HG02884 (cell line): ENCODE data around the gene CELSR1.

ENCODE experiments used
- ATAC-seq: cut with Tn5 transposase; IDR thresholded peaks from one replicate; pipeline ENCODE4 v1.9.1; 2021; ENCODE audit warnings: mild to moderate bottlenecking, moderate library complexity; ENCODE audit not compliant: unreplicated experiment

Gene CELSR1

GRCh38 chr22:46450931-46451561 lies 86.4 kb downstream of the CELSR1 start:
- no peak for ATAC-seq

GRCh38 chr22:46449974-46450745 lies 87.3 kb downstream of the CELSR1 start:
- no peak for ATAC-seq

- no peak for ATAC-seq
Observed at GRCh38 chr22:46449116-46449691, 88.2 kb downstream of the CELSR1 start.

GRCh38 chr22:46448333-46448732 lies 89.1 kb downstream of the CELSR1 start:
- no peak for ATAC-seq

DNA sequence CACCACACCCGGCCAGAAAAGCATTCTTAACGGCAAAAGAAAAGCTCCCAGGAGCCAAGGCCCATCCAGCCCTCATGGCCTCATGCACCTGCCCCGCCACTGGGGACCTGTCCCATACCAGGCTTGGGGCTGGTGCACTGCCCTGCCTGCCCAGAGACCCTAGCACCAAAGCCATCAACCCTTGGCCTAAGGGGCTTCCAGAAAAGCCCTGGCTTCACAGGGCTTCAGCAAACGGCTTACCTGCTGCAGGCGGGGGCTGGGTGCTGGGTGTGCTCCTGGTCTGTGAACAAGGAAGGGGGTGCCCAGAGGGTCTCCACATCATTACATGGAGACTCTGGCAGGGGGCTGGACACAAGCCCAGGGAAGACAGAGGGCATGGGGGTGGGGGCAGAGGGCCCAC lies 89.5 kb downstream of the CELSR1 start:
- no peak for ATAC-seq

GRCh38 chr22:46446799-46447198 lies 90.6 kb downstream of the CELSR1 start:
- ATAC-seq: no peak

- ATAC-seq: no peak
Observed at GRCh38 chr22:46445771-46446420, 91.5 kb downstream of the CELSR1 start.

DNA sequence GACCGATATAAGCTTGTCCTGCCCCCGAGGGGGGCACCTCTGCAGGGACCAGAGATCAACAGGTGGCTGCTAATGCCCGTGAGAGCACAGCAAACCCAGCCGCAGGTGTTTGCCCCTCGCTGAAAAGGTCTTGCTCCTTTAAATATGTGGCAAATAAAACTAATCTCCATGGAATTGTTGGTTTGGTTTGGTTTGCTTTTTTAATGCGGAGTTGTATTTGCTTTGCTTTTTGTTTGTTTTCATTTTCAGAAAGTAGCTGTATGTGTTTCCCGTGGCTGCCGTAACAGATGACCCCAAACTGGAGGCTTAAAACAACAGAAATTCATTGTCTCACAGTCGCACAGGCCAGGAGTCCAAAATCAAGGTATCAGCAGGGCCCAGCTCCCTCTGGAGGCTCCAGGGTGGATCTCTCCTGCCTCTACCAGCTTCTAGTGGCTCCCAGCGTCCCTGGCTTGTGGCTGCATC lies 93.0 kb downstream of the CELSR1 start:
- ATAC-seq: no peak

GRCh38 chr22:46443850-46444389 lies 93.5 kb downstream of the CELSR1 start:
- no peak for ATAC-seq

- no peak for ATAC-seq
Observed at GRCh38 chr22:46442217-46442853, 95.1 kb downstream of the CELSR1 start.

GRCh38 chr22:46439576-46440465 lies 97.6 kb downstream of the CELSR1 start:
- ATAC-seq: no peak

DNA sequence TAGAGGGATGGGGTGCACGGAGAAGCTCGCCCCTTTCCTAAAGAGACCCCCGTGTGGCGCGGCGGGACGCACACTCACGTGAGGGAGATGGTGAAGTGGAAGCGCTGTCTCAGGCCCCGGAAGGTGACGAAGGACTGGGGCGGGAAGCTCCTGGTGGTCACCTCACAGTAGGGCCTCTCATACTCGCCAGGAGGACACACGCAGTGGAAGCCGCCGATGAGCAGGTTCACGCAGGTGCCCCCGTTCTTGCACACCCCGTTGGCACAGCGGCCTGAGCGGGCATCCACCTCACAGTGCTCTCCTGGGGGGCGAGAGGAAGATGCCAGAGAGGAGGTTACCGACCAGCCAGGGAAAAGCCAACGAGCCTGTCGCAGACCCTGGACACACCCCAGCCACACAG lies 98.3 kb downstream of the CELSR1 start:
- ATAC-seq: no peak

GRCh38 chr22:46437671-46438440 lies 99.6 kb downstream of the CELSR1 start:
- no peak for ATAC-seq

DNA sequence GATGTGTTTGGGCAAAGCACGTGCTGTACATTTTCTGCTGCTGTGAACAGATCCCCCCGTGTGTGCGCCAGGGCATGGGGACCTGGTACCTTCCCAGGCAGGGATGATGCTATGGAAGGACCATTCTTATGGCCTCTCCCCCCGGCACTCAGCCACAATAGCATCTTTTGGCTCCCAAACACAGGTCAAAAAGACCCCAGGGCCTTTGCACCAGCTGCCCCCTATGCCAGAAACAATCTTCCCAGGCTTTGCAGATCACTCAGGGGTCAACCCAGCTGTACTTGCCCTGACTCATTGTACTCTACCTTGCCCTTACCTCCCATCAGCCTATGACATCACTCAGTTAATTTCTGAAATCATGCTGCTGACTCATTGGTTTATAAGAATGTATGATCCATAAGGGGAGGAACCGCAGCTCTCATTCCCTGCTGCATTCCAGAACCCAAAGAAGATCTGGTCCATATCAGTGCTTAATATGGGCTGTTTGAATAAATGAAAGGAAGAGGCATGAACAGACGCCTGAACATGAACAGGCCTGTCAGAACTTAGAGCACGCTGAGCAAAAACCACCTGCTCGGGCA lies 100.7 kb downstream of the CELSR1 start:
- ATAC-seq: no peak

DNA sequence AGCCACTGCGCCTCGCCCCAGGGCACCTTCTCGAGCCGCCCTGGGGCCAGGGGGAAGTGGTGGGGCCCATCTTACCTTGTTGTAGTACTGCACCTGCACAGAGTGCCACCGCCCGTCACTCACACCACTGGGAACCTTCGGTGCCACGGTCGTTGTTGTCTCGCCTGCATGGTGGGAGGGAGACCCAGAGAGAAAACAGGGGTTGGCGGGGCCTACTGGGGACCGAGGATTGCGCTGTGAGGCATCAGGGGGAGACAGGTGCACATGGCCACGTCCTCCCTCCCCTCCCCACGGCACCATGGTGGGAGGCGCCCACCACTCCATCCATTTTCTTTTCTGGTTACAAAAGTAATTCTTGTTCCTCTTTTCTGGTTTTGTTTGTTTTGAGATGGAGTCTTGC lies 104.1 kb downstream of the CELSR1 start:
- ATAC-seq: no peak

DNA sequence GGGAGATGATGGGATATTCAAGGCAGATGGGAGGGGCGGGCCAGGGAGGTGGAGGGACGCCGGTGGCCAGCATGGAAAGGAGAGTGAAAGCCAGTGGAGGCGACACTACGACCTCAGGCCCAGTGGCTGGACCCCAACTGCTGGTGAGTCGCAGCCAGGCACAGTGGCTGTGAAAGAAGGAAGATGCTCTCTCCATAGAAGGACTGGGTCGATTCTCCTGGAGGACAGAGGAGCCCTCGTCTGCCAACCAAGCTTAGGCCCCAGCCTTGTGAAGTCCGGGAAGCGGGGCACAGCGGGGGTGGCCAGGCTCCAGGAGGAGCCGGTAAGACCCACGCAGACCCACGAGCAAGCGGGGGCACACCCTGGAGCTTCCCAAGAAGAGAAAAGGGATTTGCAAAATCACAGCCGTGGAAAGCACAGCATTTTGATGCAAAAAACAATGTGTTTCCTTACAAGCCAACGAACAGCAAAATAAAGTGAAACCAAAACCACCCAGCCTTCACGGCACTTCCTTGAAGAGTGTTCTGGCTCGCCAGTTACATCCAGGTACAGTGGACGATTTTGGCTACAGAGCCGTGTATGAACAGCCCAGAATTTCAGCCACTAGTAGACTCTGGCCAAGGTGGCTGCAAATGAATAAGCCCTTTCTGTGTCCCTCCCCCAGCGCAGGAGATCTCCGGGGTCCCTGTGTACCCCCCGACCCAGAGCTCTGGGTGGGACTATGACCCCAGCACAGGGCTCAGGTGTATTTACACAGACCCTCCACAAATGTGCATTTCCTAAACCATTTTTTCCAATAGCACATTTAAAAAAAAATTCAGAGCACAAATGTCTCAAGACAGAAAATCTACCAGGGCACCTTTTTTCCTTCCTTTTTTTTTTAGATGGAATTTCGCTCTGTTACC lies 105.0 kb downstream of the CELSR1 start:
- no peak for ATAC-seq

- ATAC-seq: no peak
Observed at GRCh38 chr22:46430961-46431838, 106.2 kb downstream of the CELSR1 start.
